ENCODE measurements around the gene TEKTIP1.
"Not testable (repeated sequence)": the region's sequence is repeated elsewhere in the genome, so short reads cannot be mapped to it uniquely, and the experiment has no call there.

The TEKTIP1 gene

DNA sequence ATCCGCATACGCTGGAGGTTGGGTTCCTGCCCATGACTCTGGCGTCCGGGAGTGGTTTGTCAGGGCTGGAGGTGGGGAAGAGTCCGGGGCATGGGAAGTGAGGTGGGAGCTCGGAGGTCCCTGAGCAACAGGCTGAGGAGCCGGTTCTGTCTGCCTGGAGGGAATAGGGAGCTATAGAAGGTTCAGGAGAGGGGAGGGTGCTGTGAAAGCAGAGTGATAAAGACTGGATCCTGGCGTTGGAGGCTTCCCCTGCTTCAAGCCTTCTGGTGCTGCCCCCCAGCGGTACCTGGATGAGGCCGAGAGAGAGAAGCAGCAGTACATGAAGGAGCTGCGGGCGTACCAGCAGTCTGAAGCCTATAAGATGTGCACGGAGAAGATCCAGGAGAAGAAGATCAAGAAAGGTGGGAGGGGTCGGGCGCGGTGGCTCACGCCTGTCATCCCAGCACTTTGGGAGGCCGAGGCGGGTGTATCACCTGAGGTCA, 36.3 kb downstream of the TEKTIP1 start:
- intact Hi-C loops (cut with DNase I), result no loop called here
- peak in 6 of 10 donors; percentile 44 to 94 (median 62) for DNase-seq

DNA sequence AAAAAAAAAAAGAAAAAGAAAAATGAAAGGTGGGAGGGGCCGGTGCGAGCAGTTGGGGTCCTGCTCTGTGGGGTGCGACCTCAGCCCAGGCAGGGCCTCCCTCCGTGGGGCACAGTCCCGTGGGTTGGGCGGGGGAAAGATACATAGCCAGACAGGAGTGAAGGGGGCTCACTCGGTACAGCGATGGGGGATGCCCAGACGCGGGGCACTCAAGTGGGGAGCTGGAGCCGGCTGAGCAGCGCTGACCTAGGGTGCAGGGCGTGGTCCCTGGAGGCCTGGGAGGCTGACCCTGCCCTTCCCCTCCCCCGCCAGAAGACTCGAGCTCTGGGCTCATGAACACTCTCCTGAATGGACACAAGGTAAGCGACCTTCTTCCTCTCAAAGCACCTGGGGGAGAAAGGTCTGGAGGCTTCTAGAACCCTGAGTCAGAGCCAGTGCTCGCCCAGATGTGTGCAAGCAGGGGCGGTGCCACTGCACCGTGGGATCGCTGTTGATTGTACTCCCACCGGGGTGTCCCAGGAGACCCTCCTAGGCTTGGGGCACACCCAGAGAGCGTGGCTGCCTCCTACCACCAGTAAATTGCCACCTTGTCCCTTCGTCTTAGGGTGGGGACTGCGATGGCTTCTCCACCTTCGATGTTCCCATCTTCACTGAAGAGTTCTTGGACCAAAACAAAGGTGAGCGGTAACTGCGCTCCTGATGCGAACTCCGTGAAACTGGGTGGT, 37.1 kb downstream of the TEKTIP1 start:
- intact Hi-C loops (cut with DNase I), result no loop called here
- peak in 1 of 10 donors; percentile 55 for DNase-seq

- DNase-seq, result peak; percentile 45 to 97 (median 67)
- intact Hi-C loops (cut with DNase I), result no loop called here
Measured at GRCh38 chr19:3576696-3577443, 37.9 kb downstream of the TEKTIP1 start.

- intact Hi-C loops (cut with DNase I), result no loop called here
- DNase-seq, result peak in 1 of 10 donors; percentile 83
Measured at GRCh38 chr19:3577723-3578344, 38.9 kb downstream of the TEKTIP1 start.

- peak in 1 of 10 donors; percentile 81 for DNase-seq
- intact Hi-C loops (cut with DNase I), result no loop called here
Measured at GRCh38 chr19:3578390-3578789, 39.4 kb downstream of the TEKTIP1 start.

- intact Hi-C loops (cut with DNase I), result no loop called here
- no peak for DNase-seq
Measured at GRCh38 chr19:3580156-3580934, 41.4 kb downstream of the TEKTIP1 start.

GRCh38 chr19:3581792-3582191, 42.8 kb downstream of the TEKTIP1 start:
- intact Hi-C loops (cut with DNase I); DNase-seq: not testable (repeated sequence)

DNA sequence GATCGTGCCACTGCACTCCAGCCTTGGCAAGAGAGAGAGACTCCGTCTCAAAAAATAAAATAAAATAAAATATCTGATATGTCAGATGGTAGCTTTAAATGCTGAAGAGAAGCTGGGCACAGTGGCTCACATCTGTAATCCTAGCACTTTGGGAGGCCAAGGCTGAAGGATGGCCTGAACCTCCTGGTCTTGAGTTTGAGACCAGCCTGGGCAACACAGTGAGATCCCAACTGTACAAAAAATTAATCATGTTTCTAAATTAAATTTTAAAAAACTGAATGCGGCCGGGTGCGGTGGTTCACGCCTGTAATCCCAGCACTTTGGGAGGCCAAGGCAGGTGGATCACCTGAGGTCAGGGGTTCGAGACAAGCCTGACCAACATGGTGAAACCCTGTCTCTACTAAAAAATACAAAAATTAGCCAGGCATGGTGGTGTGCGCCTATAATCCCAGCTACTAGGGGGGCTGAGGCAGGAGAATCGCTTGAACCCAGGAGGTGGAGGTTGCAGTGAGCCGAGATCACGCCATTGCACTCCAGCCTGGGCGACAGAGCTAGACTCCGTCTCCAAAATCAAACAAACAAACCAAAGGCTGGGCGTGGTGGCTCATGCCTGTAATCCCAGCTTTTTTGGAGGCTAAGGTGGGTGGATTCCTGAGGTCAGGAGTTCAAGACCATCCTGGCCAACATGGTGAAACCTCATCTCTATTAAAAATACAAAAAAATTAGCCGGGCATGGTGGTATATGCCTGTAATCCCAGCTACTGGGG, 45.2 kb downstream of the TEKTIP1 start:
- intact Hi-C loops (cut with DNase I); DNase-seq: not testable (repeated sequence)

DNA sequence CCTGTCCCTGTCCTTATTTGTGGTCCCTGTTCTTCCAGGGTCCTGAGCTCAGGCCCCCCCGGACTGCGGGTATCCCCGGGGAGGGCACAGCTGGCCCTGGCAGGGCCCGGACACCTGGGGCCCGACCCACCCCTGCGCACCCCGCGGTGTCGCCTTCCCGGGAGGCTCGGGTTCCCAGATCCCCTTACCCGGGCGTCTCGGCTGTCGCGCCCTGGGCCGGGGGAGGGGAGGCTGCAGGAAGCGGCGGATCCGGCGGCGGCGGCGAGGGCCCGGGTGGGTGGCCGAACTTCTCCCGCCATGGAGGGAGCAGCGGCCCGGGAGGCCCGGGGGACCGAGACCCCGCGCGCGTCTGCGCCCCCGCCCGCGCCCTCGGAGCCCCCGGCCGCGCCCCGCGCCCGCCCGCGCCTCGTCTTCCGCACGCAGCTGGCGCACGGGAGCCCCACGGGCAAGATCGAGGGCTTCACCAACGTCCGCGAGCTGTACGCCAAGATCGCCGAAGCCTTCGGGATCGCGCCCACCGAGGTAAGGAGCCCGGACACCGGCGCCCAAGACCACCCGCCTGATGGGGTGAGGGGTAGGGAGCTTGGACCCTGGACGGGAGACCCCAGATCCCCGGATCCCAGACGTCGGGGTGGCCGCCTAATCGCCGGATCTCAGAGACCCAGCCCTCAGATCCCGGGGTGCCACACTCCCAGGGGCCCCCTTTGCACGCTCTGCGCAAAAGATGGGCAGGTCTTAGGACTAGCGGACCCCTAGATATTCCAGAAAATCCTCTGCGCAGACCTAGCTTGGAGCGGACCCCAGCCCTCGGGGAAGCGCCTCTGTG, 46.5 kb downstream of the TEKTIP1 start, which contains the start of gene GIPC3:
Gene GIPC3, plus strand, starts transcription at position 178 of the 826 bp plus-strand sequence. Its CDS starts 120 bp downstream, at position 298.
- intact Hi-C loops (cut with DNase I), result no loop called here
- DNase-seq, result peak in 1 of 10 donors; percentile 73

DNA sequence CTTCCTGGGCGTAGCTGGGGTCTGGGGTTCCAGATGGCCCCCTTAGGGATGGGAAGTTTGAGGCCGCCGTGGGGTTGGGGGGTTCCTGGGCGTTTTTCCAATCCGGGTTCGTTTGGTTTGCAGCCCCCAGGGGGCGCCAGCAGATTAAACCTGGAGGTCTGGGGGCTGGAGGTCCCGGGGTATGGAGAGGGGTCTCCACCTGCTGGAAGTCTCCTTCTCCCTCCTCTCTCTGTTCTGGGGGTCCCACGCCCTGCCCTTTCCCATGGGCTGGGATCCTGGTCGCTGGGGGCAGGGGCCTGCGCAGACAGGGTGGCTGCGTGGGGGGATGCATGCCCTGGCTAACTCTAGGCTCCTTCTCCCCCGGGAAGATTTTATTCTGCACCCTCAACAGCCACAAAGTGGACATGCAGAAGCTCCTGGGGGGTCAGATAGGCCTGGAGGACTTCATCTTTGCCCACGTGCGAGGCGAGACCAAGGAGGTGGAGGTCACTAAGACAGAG, 47.2 kb downstream of the TEKTIP1 start:
- DNase-seq, result peak in 1 of 10 donors; percentile 76
- intact Hi-C loops (cut with DNase I), result no loop called here

DNA sequence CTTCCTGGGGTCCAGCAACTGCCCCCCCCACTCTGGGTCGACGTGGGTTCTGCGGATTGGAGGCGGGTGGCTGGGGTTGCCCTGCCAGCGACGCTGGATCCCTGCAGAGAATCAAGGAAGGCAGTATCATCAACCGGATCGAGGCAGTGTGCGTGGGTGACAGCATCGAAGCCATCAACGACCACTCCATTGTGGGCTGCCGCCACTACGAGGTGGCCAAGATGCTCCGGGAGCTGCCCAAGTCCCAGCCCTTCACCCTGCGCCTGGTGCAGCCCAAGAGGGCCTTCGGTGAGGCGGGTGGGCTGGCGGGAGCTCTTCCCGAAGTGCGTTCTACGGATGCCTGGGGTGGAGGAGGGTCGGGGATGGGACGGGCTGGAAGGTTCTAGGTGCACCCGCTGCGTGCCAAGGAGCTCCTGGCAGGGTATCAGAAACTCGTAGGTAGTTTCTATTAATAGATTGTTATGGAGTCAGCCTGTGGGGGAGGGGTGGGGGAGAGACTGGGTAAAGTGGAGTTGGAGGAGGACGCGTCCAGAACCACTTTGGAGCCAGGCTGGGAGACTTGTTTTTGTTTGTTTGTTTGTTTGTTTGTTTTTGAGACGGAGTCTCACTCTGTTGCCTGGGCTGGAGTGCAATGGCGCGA, 47.9 kb downstream of the TEKTIP1 start:
- intact Hi-C loops (cut with DNase I), result no loop called here
- DNase-seq, result no peak

- intact Hi-C loops (cut with DNase I), result no loop called here
Measured at GRCh38 chr19:3589439-3589838, 50.5 kb downstream of the TEKTIP1 start.

DNA sequence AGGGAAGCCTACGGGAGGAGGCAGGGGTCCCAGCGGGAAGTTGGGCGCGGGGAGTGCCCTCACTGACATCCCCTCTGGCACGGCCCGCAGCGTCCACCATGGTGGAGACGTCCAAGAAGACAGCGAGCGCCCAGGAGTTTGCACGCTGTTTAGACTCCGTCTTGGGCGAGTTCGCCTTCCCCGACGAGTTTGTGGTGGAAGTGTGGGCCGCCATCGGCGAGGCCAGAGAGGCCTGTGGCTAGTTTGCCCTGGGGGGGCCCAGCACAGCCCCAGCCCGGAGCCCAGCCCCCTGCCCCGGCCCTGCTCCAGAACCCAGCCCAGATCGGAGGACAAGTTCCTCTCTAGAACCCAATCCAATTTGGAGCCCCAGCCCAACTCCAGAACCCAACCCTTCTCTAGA, 51.0 kb downstream of the TEKTIP1 start:
- intact Hi-C loops (cut with DNase I), result no loop called here
- DNase-seq, result peak in 1 of 10 donors; percentile 63

More at GRCh38 chr19:3589439-3589838, 50.5 kb downstream of the TEKTIP1 start:
- no peak for DNase-seq

GRCh38 chr19:3590991-3591659, 52.2 kb downstream of the TEKTIP1 start:
- intact Hi-C loops (cut with DNase I), result no loop called here
- DNase-seq, result no peak

DNA sequence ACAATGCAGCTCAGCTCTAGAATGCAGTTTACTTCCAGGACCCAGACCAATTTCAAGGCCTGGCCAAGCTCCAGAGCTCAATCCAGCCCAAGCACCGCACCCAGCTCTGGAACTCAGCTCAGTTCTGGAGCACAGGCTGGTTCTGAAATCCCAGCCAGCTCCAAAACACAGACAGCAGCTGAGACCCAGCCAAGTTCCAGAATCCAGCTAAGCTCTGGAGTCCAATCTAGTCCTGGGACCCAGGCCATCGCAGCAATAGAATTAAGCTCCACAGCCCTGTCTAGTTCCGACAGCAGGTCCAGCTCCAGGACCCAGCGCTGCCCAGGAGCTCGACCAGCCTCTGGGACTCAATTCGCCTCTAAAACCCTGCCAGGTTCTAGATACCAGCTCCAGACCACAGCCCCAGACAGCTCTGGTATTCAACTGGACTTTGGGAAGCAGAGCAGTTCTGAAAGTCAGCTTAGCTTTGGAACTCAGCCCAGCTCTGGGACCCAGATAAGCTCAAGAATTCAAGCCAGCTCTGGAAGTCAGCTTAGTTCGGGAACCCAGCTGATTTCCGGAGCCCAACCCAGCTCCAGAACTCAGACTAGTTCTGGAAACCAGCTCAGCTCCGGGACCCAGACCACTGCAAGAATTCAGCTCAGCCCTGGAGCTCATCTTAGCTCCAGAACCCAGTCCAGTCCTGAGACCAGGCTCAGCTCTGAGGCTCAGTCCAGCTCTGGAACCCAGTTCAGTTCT, 53.1 kb downstream of the TEKTIP1 start:
- intact Hi-C loops (cut with DNase I), result no loop called here
- DNase-seq, result no peak

GRCh38 chr19:3593156-3593555, 54.2 kb downstream of the TEKTIP1 start:
- no peak for DNase-seq
- intact Hi-C loops (cut with DNase I), result no loop called here

Data from posterior cingulate gyrus (tissue), 11 donors.